Stimulated activated naive CD8-positive, alpha-beta T cell treated with anti-CD3 and anti-CD28 coated beads, Interleukin-15, Interleukin-2, amounts not matched to agents 100 U/mL and 50 U/mL, for 24 hours (primary cell): ENCODE data around the gene CD99.
"Not testable (repeated sequence)": the region's sequence is repeated elsewhere in the genome, so short reads cannot be mapped to it uniquely, and the experiment has no call there.

ENCODE experiments used
- ATAC-seq: fragments of 150-1000 bp; cut with Tn5 transposase; one replicate; pipeline ENCODE4 v1.10.0; 2021
- DNase-seq: peaks from one replicate; pipeline ENCODE4 v3.0.0; 2021

Gene CD99

GRCh38 chrX:2727264-2727663 lies 36.2 kb downstream of the CD99 start:
- DNase-seq, ATAC-seq: not testable (repeated sequence)

- DNase-seq (no peak), ATAC-seq (no peak)
These were observed 41.0 kb downstream of the CD99 start for GRCh38 chrX:2732076-2732475.

GRCh38 chrX:2732649-2733048 lies 41.6 kb downstream of the CD99 start:
- no peak for DNase-seq
- ATAC-seq: no peak

GRCh38 chrX:2733286-2733685 lies 42.2 kb downstream of the CD99 start:
- DNase-seq (no peak), ATAC-seq (no peak)

GRCh38 chrX:2735270-2735669 lies 44.2 kb downstream of the CD99 start:
- no peak for ATAC-seq
- no peak for DNase-seq

- ATAC-seq (no peak), DNase-seq (no peak)
These were observed 49.6 kb downstream of the CD99 start for GRCh38 chrX:2740672-2741071.

GRCh38 chrX:2741386-2741785 lies 50.3 kb downstream of the CD99 start:
- ATAC-seq: no peak
- no peak for DNase-seq

- DNase-seq, ATAC-seq: not testable (repeated sequence)
These were observed 55.2 kb downstream of the CD99 start for GRCh38 chrX:2746250-2746649.

- no peak for DNase-seq
- no peak for ATAC-seq
These were observed 57.2 kb downstream of the CD99 start for GRCh38 chrX:2748171-2748814.

- ATAC-seq (no peak), DNase-seq (no peak)
These were observed 57.7 kb downstream of the CD99 start for GRCh38 chrX:2748815-2749188.

GRCh38 chrX:2751291-2751690 lies 60.2 kb downstream of the CD99 start:
- ATAC-seq (no peak), DNase-seq (no peak)

GRCh38 chrX:2751874-2752300 lies 60.8 kb downstream of the CD99 start, which contains the start of gene XG:
TSS of gene XG (plus strand) at chrX:2752040. CDS start at chrX:2752275, 235 bp downstream.
- not testable (repeated sequence) for ATAC-seq, DNase-seq

- DNase-seq, ATAC-seq: not testable (repeated sequence)
These were observed 61.3 kb downstream of the CD99 start for GRCh38 chrX:2752441-2752840.

- ATAC-seq, DNase-seq: not testable (repeated sequence)
These were observed 64.1 kb downstream of the CD99 start for GRCh38 chrX:2755163-2755715.

- no peak for ATAC-seq
These were observed 65.5 kb downstream of the CD99 start for GRCh38 chrX:2756548-2756947.

GRCh38 chrX:2761246-2761645 lies 70.2 kb downstream of the CD99 start:
- DNase-seq: no peak
- ATAC-seq: no peak

More at GRCh38 chrX:2756548-2756947, 65.5 kb downstream of the CD99 start:
- no peak for DNase-seq

GRCh38 chrX:2762671-2763070 lies 71.6 kb downstream of the CD99 start:
- ATAC-seq, DNase-seq: not testable (repeated sequence)

GRCh38 chrX:2764766-2765548 lies 73.9 kb downstream of the CD99 start:
- ATAC-seq, DNase-seq: not testable (repeated sequence)

- DNase-seq (no peak), ATAC-seq (no peak)
These were observed 74.4 kb downstream of the CD99 start for GRCh38 chrX:2765549-2765830.

- no peak for DNase-seq
These were observed 75.8 kb downstream of the CD99 start for GRCh38 chrX:2766906-2767305.

GRCh38 chrX:2767631-2768455 lies 76.7 kb downstream of the CD99 start:
- ATAC-seq (no peak), DNase-seq (no peak)

More at GRCh38 chrX:2766906-2767305, 75.8 kb downstream of the CD99 start:
- ATAC-seq: no peak

GRCh38 chrX:2769615-2770014 lies 78.5 kb downstream of the CD99 start:
- ATAC-seq (no peak), DNase-seq (no peak)
